CD4-positive, alpha-beta T cell (primary cell): ENCODE results near the gene DCTD. TPM values are rescaled to one million over a fixed set of nuclear protein-coding genes. Genes with fewer than 3 reads are reported as not detected.

ENCODE experiments used
- ATAC-seq: fragments of 200-7000 bp; cut with Tn5 transposase; one replicate; pipeline ENCODE4 v1.10.0; 2022; ENCODE audit warnings: mild to moderate bottlenecking; ENCODE audit not compliant: poor library complexity
- CTCF ChIA-PET: fragments of 350-600 bp; sonication (Branson Sonifier 250); formaldehyde crosslinking; loops from one replicate; lab custom pipeline; 2021; ENCODE audit warnings: antibody characterized with exemption, inconsistent platforms; lab: Charles Lee
- POLR2A ChIA-PET: fragments of 350-600 bp; sonication (Branson Sonifier 250); formaldehyde crosslinking; loops from one replicate; lab custom pipeline; 2021; ENCODE audit warnings: antibody characterized with exemption, inconsistent platforms; lab: Charles Lee
- DNase-seq, 14 experiments: peaks; one replicate each; pipeline ENCODE4 v3.0.0-alpha.2; 2013 to 2020; ENCODE audit warnings: mixed read lengths in 2 of 14
- H3K27ac ChIP-seq, 2 donors: one replicate each; pipeline versions ENCODE4 v1.5.1 to v1.7.0; 2013; ENCODE audit warnings: low read length in 2 of 2, low read depth in 1 of 2, mild to moderate bottlenecking in 1 of 2
- H3K27me3 ChIP-seq, 2 experiments: 1 replicate in 1 of 2; 2 replicates in 1 of 2; pipeline versions ENCODE4 v1.6.1 to v1.7.0; 2013; ENCODE audit warnings: low read length in 2 of 2, control low read depth in 1 of 2, mild to moderate bottlenecking in 1 of 2, moderate library complexity in 1 of 2; ENCODE audit not compliant: insufficient read depth in 2 of 2, control insufficient read depth in 1 of 2
- H3K36me3 ChIP-seq: one replicate; pipeline ENCODE4 v1.6.1; 2013; ENCODE audit warnings: low read length, control low read depth; ENCODE audit not compliant: insufficient read depth
- H3K4me1 ChIP-seq: one replicate; pipeline ENCODE4 v1.6.1; 2013; ENCODE audit warnings: low read length, control low read depth; ENCODE audit not compliant: insufficient read depth
- H3K4me3 ChIP-seq: one replicate; pipeline ENCODE4 v1.5.1; 2013; ENCODE audit warnings: mild to moderate bottlenecking, low read length, moderate library complexity
- H3K9me3 ChIP-seq, 2 experiments: 1 replicate in 1 of 2; 2 replicates in 1 of 2; pipeline versions ENCODE4 v1.6.1 to v1.7.0; 2013; ENCODE audit warnings: low read length in 2 of 2, mild to moderate bottlenecking in 2 of 2, control low read depth in 1 of 2, moderate library complexity in 1 of 2; ENCODE audit not compliant: control insufficient read depth in 1 of 2, insufficient read depth in 1 of 2
- H3K27ac Mint-ChIP-seq: one replicate; pipeline ENCODE4 v1.8.0; 2020; ENCODE audit warnings: mixed read lengths
- H3K27me3 Mint-ChIP-seq: one replicate; pipeline ENCODE4 v1.8.0; 2021; ENCODE audit warnings: mixed read lengths
- H3K36me3 Mint-ChIP-seq: one replicate; pipeline ENCODE4 v1.8.0; 2021; ENCODE audit warnings: low read depth, mixed read lengths
- H3K4me1 Mint-ChIP-seq: one replicate; pipeline ENCODE4 v1.8.0; 2021; ENCODE audit warnings: low read depth, mixed read lengths
- H3K4me3 Mint-ChIP-seq: one replicate; pipeline ENCODE4 v1.8.0; 2020; ENCODE audit warnings: mild to moderate bottlenecking, mixed read lengths
- H3K9me3 Mint-ChIP-seq: one replicate; pipeline ENCODE4 v1.8.0; 2020; ENCODE audit warnings: mixed read lengths
- intact Hi-C, 2 experiments: fragments of 100-400 bp; cut with DNase I in 1 of 2; cut with micrococcal nuclease in 1 of 2; formaldehyde crosslinking; loops; one replicate each; pipeline versions ENCODE4 v1.15.1 to v1.9.0; 2023 to 2025; cut with DNase I, micrococcal nuclease
- total RNA-seq, 174 experiments: library from RNA in 2 of 174; stranded (reverse) in 2 of 174; gene quantifications; one replicate each; pipeline ENCODE4 v1.2.3 and lab custom pipeline; 2021 to 2026
- TF ChIP-seq, protein P1 (sequence below): fragments of 200-600 bp; IDR thresholded peaks from one replicate; pipeline ENCODE4 v1.8.0; 2022; ENCODE audit warnings: antibody characterized with exemption, mild to moderate bottlenecking

The DCTD gene
- total RNA-seq, 2 experiments from 2014 or later: 49.4 to 54.3 TPM

DNA sequence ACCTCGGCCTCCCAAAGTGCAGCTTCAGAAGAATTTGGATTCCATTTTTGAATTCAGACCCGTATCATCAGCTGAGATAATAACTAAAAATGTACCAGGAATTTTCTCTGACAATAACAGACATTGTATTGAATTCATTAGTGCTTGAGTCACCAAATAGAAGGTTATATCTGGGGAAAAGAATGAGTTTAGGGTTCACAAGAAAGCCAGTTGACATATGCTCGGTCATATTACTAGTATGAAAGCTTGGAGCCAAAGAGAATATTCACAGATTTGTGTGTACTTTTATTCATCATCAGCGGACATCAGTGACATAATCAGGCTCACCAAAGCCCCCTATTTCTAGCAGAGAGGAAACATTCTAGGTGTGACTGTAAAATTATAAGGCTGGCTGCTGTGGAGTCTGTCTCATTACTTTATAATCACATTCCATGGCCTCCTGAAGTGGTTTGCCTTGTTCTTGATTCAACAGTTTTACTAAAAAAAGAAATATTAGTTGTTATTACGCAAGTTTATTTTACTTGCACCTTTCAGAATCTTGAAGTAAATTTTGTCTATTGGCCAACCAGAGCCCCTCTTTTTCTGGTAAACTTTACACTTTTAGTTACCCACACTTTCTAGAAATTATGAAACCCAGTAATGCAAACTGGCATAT lies 14.6 kb upstream of the DCTD start:
- Mint-ChIP-seq H3K4me3 (no peak overlapping the region), H3K27me3 (peaks cover 21% of the 10 kb centered on the region), H3K4me1 (no peaks in the 10 kb centered on the region), H3K36me3 (no peaks in the 10 kb centered on the region), H3K9me3 (no peaks in the 10 kb centered on the region), H3K27ac (no peak overlapping the region)
- ChIA-PET CTCF (no interaction called here), POLR2A (no interaction called here)
- TF ChIP-seq, protein P1, sequence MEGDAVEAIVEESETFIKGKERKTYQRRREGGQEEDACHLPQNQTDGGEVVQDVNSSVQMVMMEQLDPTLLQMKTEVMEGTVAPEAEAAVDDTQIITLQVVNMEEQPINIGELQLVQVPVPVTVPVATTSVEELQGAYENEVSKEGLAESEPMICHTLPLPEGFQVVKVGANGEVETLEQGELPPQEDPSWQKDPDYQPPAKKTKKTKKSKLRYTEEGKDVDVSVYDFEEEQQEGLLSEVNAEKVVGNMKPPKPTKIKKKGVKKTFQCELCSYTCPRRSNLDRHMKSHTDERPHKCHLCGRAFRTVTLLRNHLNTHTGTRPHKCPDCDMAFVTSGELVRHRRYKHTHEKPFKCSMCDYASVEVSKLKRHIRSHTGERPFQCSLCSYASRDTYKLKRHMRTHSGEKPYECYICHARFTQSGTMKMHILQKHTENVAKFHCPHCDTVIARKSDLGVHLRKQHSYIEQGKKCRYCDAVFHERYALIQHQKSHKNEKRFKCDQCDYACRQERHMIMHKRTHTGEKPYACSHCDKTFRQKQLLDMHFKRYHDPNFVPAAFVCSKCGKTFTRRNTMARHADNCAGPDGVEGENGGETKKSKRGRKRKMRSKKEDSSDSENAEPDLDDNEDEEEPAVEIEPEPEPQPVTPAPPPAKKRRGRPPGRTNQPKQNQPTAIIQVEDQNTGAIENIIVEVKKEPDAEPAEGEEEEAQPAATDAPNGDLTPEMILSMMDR: no peak
- DNase-seq (no peak), ATAC-seq (no peak)
- H3K27me3 ChIP-seq: no peaks in the 10 kb centered on the region
- H3K36me3 ChIP-seq: no peaks in the 10 kb centered on the region
- no peaks in the 10 kb centered on the region for H3K4me1 ChIP-seq
- no peak overlapping the region for H3K4me3 ChIP-seq
- H3K9me3 ChIP-seq: no peaks in the 10 kb centered on the region
- intact Hi-C loops: loop anchor here in 1 of 2 experiments (10.0 kb wide), 1 partner anchor 143 kb away; no protein-coding TSS in a partner anchor
- no peak overlapping the region for H3K27ac ChIP-seq

- POLR2A ChIA-PET: no interaction called here
- no peaks in the 10 kb centered on the region for H3K9me3 ChIP-seq
- H3K4me3 ChIP-seq: no peak overlapping the region
- intact Hi-C loops: loop anchor here in 1 of 2 experiments (10.0 kb wide), 1 partner anchor 144 kb away; no protein-coding TSS in a partner anchor
- Mint-ChIP-seq H3K4me3 (no peak overlapping the region), H3K36me3 (no peaks in the 10 kb centered on the region), H3K27ac (no peak overlapping the region), H3K9me3 (no peaks in the 10 kb centered on the region), H3K27me3 (peaks cover 21% of the 10 kb centered on the region), H3K4me1 (no peaks in the 10 kb centered on the region)
- no peaks in the 10 kb centered on the region for H3K4me1 ChIP-seq
- TF ChIP-seq, protein P1: no peak
- DNase-seq (no peak), ATAC-seq (no peak)
- no peaks in the 10 kb centered on the region for H3K27me3 ChIP-seq
- CTCF ChIA-PET: no interaction called here
- no peak overlapping the region for H3K27ac ChIP-seq
- H3K36me3 ChIP-seq: no peaks in the 10 kb centered on the region
Measured at GRCh38 chr4:182930889-182931288, 13.7 kb upstream of the DCTD start.

DNA sequence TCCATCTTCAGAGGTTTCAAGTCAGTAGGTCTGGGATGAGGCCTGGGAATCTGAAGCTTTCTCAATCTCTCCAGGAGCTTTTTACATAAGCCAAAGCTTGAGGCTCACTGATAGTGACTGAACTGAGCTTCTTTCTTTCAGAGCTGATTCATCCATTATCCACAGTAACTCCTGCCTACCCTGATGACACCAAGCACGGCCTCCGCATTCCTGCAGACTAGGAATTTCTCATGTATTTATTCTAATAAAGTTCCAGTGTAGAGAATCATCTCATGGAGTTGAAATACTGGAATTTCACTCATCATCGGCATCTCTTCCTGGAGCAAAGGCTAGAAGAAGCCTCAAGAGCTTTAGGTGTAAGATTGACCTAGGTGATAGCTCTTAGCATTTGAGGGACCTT lies 12.1 kb upstream of the DCTD start:
- Histone ChIP-seq H3K9me3 (no peaks in the 10 kb centered on the region), H3K27me3 (no peaks in the 10 kb centered on the region), H3K36me3 (no peaks in the 10 kb centered on the region), H3K4me3 (no peak overlapping the region), H3K4me1 (no peaks in the 10 kb centered on the region), H3K27ac (no peak overlapping the region)
- Mint-ChIP-seq H3K27ac (no peak overlapping the region), H3K9me3 (no peaks in the 10 kb centered on the region), H3K4me3 (no peak overlapping the region), H3K36me3 (no peaks in the 10 kb centered on the region), H3K27me3 (peaks cover 30% of the 10 kb centered on the region), H3K4me1 (peaks cover 5% of the 10 kb centered on the region)
- DNase-seq: no peak
- TF ChIP-seq, protein P1: no peak
- intact Hi-C loops: loop anchor here in 1 of 2 experiments (2.0 kb wide), 1 partner anchor 1788 kb away; no protein-coding TSS in a partner anchor
- no peak for ATAC-seq
- POLR2A ChIA-PET: no interaction called here
- CTCF ChIA-PET: no interaction called here
